AG10803 (cell line): ENCODE results near the gene GAPVD1.

Experiments used
- DNase-seq: peaks from one replicate; pipeline ENCODE4 v3.0.0; 2010; ENCODE audit warnings: low read depth
- H3K4me3 ChIP-seq: 2 replicates; pipeline ENCODE4 v1.5.1; 2011; ENCODE audit warnings: mild to moderate bottlenecking, low read length, control low read depth
- CTCF ChIP-seq: conservative IDR thresholded peaks from 2 replicates; pipeline ENCODE4 v1.5.1; 2011; ENCODE audit warnings: mild to moderate bottlenecking, low read length, control low read depth, inconsistent platforms

The GAPVD1 gene

GRCh38 chr9:125238127-125238914, 23.3 kb upstream of the GAPVD1 start:
- TF ChIP-seq CTCF = no peak
- H3K4me3 ChIP-seq = peak overlapping the region; percentile 98
- DNase-seq = no peak

GRCh38 chr9:125238915-125239446, 22.6 kb upstream of the GAPVD1 start:
- TF ChIP-seq CTCF = no peak
- H3K4me3 ChIP-seq = peak overlapping the region; percentile 98
- DNase-seq = no peak

GRCh38 chr9:125239631-125240597, 21.7 kb upstream of the GAPVD1 start:
- TF ChIP-seq CTCF = no peak
- peak overlapping the region; percentile 98 for H3K4me3 ChIP-seq
- no peak for DNase-seq

GRCh38 chr9:125240649-125240999, 21.0 kb upstream of the GAPVD1 start:
- no peak for TF ChIP-seq CTCF
- H3K4me3 ChIP-seq = peak overlapping the region; percentile 98
- peak; percentile 26 for DNase-seq

GRCh38 chr9:125241000-125241862, 20.4 kb upstream of the GAPVD1 start, which contains the start of gene HSPA5:
HSPA5 (minus strand) TSS chr9:125241343; CDS start chr9:125241126, 217 bp downstream.
- no peak for TF ChIP-seq CTCF
- H3K4me3 ChIP-seq = peak within 1 kb of the TSS; percentile 98
- DNase-seq = peak; percentile 100
